Central memory CD8-positive, alpha-beta T cell (primary cell): ENCODE results near the gene ZNF638.
"Not testable (repeated sequence)": the region's sequence is repeated elsewhere in the genome, so short reads cannot be mapped to it uniquely, and the experiment has no call there.

Experiments
- ATAC-seq: fragments of 150-1000 bp; cut with Tn5 transposase; replicated peaks from 2 replicates; pipeline ENCODE4 v1.10.0; 2022; ENCODE audit warnings: mild to moderate bottlenecking, moderate FRiP score, moderate number of reproducible peaks; ENCODE audit not compliant: poor library complexity, severe bottlenecking; ENCODE audit errors: extremely low read depth
- DNase-seq, 2 donors: peaks; one replicate each; pipeline ENCODE4 v3.0.0; 2021; ENCODE audit warnings: low spot score in 2 of 2
- H3K27ac Mint-ChIP-seq: one replicate; pipeline ENCODE4 v1.8.0; 2022; ENCODE audit warnings: low read depth, mild to moderate bottlenecking, moderate library complexity, mixed read lengths
- H3K27me3 Mint-ChIP-seq: one replicate; pipeline ENCODE4 v1.8.0; 2022; ENCODE audit warnings: mixed read lengths
- H3K36me3 Mint-ChIP-seq: one replicate; pipeline ENCODE4 v1.8.0; 2022; ENCODE audit warnings: mild to moderate bottlenecking, moderate library complexity, mixed read lengths; ENCODE audit not compliant: insufficient read depth
- H3K4me1 Mint-ChIP-seq: one replicate; pipeline ENCODE4 v1.8.0; 2022; ENCODE audit warnings: mixed read lengths
- H3K4me3 Mint-ChIP-seq: one replicate; pipeline ENCODE4 v1.8.0; 2022; ENCODE audit warnings: mild to moderate bottlenecking, moderate library complexity, mixed read lengths
- H3K9me3 Mint-ChIP-seq: one replicate; pipeline ENCODE4 v1.8.0; 2022; ENCODE audit warnings: mixed read lengths

ZNF638 gene

DNA sequence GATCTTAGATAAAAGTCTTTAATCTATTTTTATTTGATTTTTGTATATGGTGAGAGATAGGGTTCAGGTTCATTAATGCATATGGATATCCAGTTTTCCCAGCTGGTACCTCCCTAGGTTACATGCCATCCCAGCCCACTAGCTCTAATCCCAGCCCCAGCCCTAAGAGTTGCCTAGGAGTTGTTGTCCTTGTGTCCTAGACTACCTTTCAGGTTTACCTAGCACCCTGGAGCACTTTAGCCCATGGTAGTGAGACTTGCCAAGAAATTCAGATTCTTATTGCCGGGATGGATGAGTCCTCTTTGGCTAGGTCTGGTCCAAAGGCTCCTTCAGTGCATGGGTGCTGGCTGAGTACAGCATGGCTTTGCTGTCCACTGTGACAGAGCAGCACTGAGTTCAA is 40.5 kb downstream of the ZNF638 start:
- H3K36me3 Mint-ChIP-seq: peaks cover 41% of the 10 kb centered on the region

DNA sequence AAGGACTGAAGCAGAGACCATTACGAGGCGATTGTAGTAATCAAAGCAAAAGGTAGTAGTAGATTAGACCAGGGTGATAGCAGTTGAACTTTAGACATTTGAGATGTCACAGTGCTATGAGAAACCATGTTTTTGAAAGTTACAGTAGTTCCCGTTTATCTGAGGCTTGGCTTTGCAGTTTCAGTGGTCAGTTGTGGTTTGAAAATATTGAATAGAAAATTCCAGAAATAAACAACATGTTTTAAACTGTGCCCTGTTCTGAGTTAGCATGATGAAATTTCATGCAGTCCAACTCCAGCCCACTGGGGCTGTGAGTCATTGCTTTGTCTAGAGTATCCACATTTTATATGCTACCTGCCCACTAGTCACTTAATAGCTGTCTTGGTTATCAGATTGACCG is 47.5 kb downstream of the ZNF638 start:
- Mint-ChIP-seq H3K4me3 (no peak overlapping the region), H3K9me3 (no peaks in the 10 kb centered on the region), H3K36me3 (peaks cover 48% of the 10 kb centered on the region), H3K27me3 (no peaks in the 10 kb centered on the region), H3K27ac (peak overlapping the region; percentile 19), H3K4me1 (peaks cover 20% of the 10 kb centered on the region)
- ATAC-seq (no peak), DNase-seq (no peak)

More for the DNA sequence above, 40.5 kb downstream of the ZNF638 start:
- H3K27ac Mint-ChIP-seq: peak overlapping the region; percentile 27
- peaks cover 30% of the 10 kb centered on the region for H3K4me1 Mint-ChIP-seq
- H3K9me3 Mint-ChIP-seq: no peaks in the 10 kb centered on the region
- ATAC-seq (no peak), DNase-seq (no peak)
- no peak overlapping the region for H3K4me3 Mint-ChIP-seq
- H3K27me3 Mint-ChIP-seq: no peaks in the 10 kb centered on the region

DNA sequence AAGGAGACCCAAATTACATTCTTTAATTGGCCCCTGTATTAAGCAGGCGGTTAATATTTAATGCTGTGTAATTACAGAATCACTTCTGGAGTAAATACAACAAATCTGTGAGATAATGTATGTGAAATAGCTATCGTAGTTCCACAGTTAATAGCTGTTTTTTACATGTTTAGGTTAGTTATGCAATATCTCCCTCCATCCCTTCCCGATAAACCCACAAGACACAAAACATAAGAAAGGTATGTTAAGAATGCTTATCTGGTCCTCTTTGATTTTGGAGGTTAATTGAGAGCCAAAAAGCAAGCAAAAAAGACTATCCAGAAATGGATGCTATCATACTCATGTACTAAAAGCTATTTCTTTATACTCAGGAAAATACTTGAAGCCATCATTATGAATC is 49.1 kb downstream of the ZNF638 start:
- Mint-ChIP-seq H3K4me1 (peaks cover 25% of the 10 kb centered on the region), H3K4me3 (no peak overlapping the region), H3K27ac (peak overlapping the region; percentile 12), H3K9me3 (no peaks in the 10 kb centered on the region), H3K36me3 (peaks cover 53% of the 10 kb centered on the region), H3K27me3 (no peaks in the 10 kb centered on the region)
- no peak for DNase-seq
- ATAC-seq: no peak

DNA sequence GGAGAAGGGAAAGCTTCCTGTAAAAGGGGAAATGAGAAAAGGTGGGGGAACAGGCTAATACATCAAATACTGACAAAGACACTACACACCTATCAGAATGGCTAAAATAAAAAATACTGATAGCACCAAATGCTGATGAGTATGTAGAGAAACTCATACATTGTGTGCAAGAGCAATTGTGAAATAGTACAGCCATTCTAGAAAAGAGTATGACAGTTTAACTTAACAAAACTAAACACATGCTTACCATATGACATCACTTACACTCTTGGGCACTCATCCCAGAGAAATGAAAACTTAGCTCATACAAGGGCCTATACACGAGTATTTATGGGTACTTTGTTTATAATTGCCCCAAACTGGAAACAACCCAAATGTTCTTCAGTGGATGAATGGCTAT is 53.4 kb downstream of the ZNF638 start:
- no peak overlapping the region for H3K4me3 Mint-ChIP-seq
- H3K36me3 Mint-ChIP-seq: peaks cover 58% of the 10 kb centered on the region
- no peak for DNase-seq

DNA sequence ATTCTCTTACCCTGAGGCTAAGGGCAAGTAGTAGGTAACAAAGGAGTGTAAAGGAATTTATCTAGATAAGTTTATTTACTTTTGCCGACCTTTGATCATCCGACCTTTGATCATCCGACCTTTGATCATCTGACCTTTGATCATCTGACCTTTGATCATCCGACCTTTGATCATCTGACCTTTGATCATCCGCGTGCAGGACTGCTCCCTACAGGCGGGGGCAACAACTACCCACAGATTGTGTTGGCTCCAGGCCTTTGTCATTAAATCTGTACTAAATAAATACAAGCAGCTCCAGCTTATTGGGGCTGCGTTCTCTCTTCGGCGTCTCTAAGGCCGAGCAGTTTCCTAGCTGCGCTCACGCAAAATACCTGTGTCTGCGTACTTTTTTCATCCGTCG is 56.6 kb downstream of the ZNF638 start:
- peaks cover 9% of the 10 kb centered on the region for H3K4me1 Mint-ChIP-seq
- H3K4me3 Mint-ChIP-seq: no peak overlapping the region
- no peak for DNase-seq
- H3K27ac Mint-ChIP-seq: no peak overlapping the region
- no peaks in the 10 kb centered on the region for H3K9me3 Mint-ChIP-seq
- H3K27me3 Mint-ChIP-seq: no peaks in the 10 kb centered on the region
- H3K36me3 Mint-ChIP-seq: peaks cover 38% of the 10 kb centered on the region
- no peak for ATAC-seq

More for the DNA sequence above, 53.4 kb downstream of the ZNF638 start:
- Mint-ChIP-seq H3K27ac (no peak overlapping the region), H3K4me1 (peaks cover 15% of the 10 kb centered on the region), H3K9me3 (no peaks in the 10 kb centered on the region), H3K27me3 (no peaks in the 10 kb centered on the region)
- no peak for ATAC-seq

DNA sequence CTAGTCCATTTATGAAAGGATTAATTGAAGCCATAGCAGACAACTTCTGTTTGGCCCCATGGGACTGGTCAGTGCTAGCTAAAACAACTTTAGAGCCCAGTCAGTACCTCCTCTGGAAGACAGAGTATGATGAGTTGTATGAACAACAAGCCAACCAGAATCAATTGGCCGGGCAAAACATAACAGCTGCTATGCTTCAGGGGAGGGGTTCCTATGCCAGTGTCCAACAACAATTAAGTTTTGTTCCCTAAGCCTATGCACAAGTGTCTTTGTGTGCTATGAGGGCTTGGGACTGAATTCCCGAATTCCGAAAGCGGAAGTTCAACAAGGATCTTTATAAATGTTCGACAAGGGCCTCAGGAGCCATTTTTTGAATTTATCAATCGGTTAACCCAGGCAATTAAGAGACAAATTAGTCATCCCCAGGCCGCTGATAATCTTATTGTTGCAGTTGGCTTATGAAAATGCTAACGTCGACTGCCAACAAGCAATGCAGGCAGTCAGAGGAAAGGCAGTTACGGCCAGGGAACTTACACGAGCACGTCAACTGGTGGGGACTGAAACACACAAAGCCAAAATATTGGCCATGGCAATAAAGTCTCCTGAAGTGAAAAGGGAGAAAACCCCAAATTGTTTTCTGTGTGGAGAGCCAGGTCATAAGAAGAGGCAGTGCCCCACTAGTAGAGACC is 57.9 kb downstream of the ZNF638 start:
- no peak overlapping the region for H3K27ac Mint-ChIP-seq
- H3K4me1 Mint-ChIP-seq: peaks cover under 1% of the 10 kb centered on the region
- H3K36me3 Mint-ChIP-seq: peaks cover 32% of the 10 kb centered on the region
- no peak for DNase-seq
- ATAC-seq: no peak
- H3K4me3 Mint-ChIP-seq: no peak overlapping the region
- H3K27me3 Mint-ChIP-seq: no peaks in the 10 kb centered on the region
- H3K9me3 Mint-ChIP-seq: no peaks in the 10 kb centered on the region

DNA sequence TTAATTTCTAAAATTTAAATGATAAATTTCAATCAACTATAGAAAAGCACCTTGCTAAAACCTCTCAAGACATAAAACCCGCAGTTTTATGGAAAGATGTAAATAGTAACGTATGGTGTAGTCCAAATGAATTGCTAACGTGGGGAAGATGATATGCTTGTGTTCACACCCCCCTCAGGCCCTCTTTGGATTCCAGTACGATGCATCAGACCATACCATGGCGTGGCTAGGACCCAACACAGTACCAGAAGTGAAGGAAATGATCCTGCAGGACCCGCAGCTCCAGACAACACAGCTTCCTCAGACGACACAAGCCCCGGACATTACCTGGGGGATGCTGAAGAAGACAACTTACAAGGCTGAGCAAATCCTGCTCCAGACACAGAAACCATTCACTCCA is 61.6 kb downstream of the ZNF638 start:
- ATAC-seq (no peak), DNase-seq (no peak)
- H3K27me3 Mint-ChIP-seq: no peaks in the 10 kb centered on the region
- no peak overlapping the region for H3K4me3 Mint-ChIP-seq
- H3K9me3 Mint-ChIP-seq: no peaks in the 10 kb centered on the region
- H3K36me3 Mint-ChIP-seq: peaks cover 31% of the 10 kb centered on the region
- H3K27ac Mint-ChIP-seq: no peak overlapping the region
- no peaks in the 10 kb centered on the region for H3K4me1 Mint-ChIP-seq

DNA sequence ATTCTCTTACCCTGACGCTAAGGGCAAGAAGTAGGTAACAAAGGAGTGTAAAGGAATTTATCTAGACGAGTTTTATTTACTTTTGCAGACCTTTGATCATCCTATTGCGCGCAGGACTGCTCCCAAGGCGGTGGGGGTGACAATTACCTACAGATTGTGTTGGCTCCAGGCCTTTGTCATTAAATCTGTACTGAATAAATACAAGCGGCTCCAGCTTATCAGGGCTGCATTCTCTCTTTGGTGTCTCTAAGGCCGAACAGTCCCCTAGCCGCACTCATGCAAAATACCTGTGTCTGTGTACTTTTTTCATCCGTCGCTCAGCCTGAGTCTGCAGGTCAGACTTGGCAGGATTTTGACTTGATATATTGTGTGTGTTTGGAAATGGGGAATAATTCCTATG is 63.9 kb downstream of the ZNF638 start:
- H3K27ac Mint-ChIP-seq: no peak overlapping the region
- H3K4me1 Mint-ChIP-seq: no peaks in the 10 kb centered on the region
- H3K27me3 Mint-ChIP-seq: no peaks in the 10 kb centered on the region
- H3K4me3 Mint-ChIP-seq: no peak overlapping the region
- ATAC-seq (no peak), DNase-seq (no peak)
- H3K36me3 Mint-ChIP-seq: peaks cover 32% of the 10 kb centered on the region
- H3K9me3 Mint-ChIP-seq: no peaks in the 10 kb centered on the region

DNA sequence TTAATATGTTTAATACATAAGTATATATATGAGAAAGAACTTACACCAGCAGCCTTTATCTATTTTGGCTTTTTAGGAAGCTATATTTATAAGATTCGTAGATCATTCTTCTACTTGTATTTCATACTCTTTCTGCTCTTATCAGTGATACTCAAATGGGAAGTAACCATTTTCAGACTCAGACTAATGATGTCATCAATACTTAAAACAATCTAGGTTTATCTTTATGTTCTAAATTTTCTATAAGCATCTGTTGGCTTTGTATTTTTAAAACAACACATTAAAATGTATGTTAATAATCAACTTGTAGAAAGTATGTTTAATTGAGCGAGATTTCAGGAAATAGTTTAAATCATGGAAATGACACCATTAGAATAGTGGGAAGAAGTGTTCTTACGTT is 70.8 kb downstream of the ZNF638 start:
- Mint-ChIP-seq H3K9me3 (no peaks in the 10 kb centered on the region), H3K27ac (peak overlapping the region; percentile 20), H3K4me1 (peaks cover 6% of the 10 kb centered on the region), H3K27me3 (no peaks in the 10 kb centered on the region), H3K36me3 (peaks cover 48% of the 10 kb centered on the region), H3K4me3 (no peak overlapping the region)
- no peak for DNase-seq
- no peak for ATAC-seq

DNA sequence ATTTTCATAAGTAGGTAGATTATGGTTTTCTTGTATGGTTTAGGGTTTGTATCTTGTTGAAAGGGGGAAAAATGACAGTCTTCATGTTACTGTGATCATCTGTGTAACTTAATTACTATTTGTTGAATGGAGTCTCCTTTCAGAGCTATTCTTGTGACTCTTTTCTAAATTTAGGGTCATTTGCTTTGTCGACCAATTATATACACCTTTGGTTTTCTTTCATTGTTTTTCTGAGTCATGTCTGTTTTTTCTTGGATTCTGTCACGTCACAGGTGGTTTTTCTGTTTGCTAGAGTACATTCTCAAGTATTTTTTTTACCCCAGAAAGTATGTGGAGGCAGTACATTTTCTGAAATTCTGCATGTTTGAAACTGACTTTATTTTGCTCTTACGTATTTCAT is 78.0 kb downstream of the ZNF638 start:
- no peak for ATAC-seq
- no peak overlapping the region for H3K4me3 Mint-ChIP-seq

DNA sequence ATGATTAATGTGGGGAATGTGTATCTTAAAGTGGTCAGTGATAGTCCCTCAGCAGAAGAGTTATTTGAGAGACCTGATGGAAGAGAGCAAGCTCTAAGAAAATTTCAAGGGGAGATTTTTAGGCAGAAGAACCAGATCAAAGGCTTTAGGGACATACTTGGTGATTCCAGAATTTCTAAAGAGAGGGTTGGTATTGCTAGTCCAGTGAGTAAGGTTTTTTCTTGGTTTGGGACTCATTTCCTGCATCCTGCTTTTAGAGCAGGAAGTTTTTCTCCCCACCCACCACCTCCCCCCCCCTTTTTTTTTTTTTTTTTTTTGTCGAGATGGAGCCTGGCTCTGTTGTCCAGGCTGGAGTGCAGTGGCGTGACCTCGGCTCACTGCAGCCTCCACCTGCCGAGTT is 79.1 kb downstream of the ZNF638 start:
- no peaks in the 10 kb centered on the region for H3K27me3 Mint-ChIP-seq
- H3K4me1 Mint-ChIP-seq: no peaks in the 10 kb centered on the region
- DNase-seq (no peak), ATAC-seq (no peak)
- no peak overlapping the region for H3K27ac Mint-ChIP-seq
- H3K4me3 Mint-ChIP-seq: no peak overlapping the region
- peaks cover 13% of the 10 kb centered on the region for H3K36me3 Mint-ChIP-seq
- no peaks in the 10 kb centered on the region for H3K9me3 Mint-ChIP-seq

More for the DNA sequence above, 78.0 kb downstream of the ZNF638 start:
- no peaks in the 10 kb centered on the region for H3K27me3 Mint-ChIP-seq
- peak overlapping the region; percentile 6 for H3K27ac Mint-ChIP-seq
- no peaks in the 10 kb centered on the region for H3K4me1 Mint-ChIP-seq
- DNase-seq: no peak
- H3K9me3 Mint-ChIP-seq: no peaks in the 10 kb centered on the region
- H3K36me3 Mint-ChIP-seq: peaks cover 16% of the 10 kb centered on the region

DNA sequence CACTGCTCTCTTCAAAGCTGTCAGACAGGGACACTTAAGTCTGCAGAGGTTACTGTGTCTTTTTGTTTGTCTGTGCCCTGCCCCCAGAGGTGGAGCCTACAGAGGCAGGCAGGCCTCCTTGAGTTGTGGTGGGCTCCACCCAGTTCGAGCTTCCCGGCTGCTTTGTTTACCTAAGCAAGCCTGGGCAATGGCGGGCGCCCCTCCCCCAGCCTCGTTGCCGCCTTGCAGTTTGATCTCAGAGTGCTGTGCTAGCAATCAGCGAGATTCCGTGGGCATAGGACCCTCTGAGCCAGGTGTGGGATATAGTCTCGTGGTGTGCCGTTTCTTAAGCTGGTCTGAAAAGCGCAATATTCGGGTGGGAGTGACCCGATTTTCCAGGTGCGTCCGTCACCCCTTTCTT is 85.3 kb downstream of the ZNF638 start:
- H3K27me3 Mint-ChIP-seq, H3K4me1 Mint-ChIP-seq, H3K36me3 Mint-ChIP-seq, H3K9me3 Mint-ChIP-seq, ATAC-seq: not testable (repeated sequence)
- peak in 1 of 2 donors; percentile 31 for DNase-seq
- peak overlapping the region; percentile 79 for H3K4me3 Mint-ChIP-seq
- H3K27ac Mint-ChIP-seq: peak overlapping the region; percentile 86

DNA sequence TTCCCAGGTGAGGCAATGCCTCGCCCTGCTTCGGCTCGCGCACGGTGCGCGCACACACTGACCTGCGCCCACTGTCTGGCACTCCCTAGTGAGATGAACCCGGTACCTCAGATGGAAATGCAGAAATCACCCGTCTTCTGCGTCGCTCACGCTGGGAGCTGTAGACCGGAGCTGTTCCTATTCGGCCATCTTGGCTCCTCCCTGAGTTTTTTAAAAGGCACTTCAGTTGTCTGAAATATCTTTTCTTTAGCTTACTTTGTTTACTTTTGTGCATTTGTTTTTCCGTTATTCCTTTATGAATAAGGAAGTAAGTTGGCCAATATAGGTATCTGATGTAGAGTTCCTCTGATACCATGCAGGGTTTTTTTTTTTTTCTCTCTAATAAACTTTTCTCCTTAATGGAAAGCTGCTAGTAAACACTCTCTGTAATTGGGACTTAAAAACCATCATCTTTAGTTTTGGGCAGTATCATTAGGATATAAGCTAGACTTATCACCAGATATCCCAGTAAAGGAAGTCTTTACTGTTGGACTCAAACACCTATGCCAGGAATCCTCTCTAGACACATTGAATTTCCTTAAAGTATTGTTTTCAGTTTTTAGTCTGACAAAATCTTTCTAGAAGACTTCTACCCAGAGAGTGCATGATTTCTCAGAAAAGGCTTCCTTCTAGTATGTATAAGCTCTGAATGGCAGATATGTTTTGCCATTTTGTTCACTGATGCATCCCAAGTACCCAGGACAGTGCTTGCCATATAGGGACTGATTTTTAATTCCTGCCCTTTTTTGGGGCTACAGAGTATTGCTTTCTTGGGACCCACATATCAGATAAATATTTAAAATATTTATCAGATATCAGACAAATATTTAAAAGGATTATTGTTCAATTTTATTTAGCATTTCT is 86.0 kb downstream of the ZNF638 start:
- peaks cover under 1% of the 10 kb centered on the region for H3K36me3 Mint-ChIP-seq
- peak; percentile 36 for ATAC-seq
- H3K27ac Mint-ChIP-seq: peak overlapping the region; percentile 86
- H3K9me3 Mint-ChIP-seq: no peaks in the 10 kb centered on the region
- no peaks in the 10 kb centered on the region for H3K27me3 Mint-ChIP-seq
- DNase-seq: no peak
- peak overlapping the region; percentile 79 for H3K4me3 Mint-ChIP-seq
- H3K4me1 Mint-ChIP-seq: peaks cover 5% of the 10 kb centered on the region
